ENCODE results near the gene BAX.

Gene BAX

DNA sequence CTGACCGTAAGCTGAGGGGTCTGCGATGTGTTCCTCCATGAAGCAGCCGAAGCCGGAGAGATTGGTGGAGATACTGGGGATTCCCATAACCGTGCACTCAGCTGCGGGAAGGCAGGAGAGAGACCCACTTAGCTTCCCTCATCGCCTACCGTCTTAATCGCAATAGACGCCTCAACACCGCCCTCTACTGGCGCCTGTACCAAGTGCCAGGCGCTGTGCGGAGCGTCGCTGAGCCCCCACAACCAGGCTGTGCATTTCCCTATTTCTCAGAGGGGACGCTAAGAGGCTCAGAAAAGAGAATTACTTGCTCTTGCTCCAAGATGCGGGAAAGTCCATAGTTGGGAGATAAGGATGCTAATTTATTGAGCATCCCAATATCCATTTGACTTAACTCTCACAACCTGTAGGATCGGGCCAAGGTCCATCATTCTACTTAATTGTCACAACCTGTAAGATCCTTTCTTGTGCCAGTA, 16.3 kb downstream of the BAX start:
- in situ Hi-C loops (cut with MboI; ENCODE audit: low sequenced_read_pairs) = loop anchor here (25.0 kb wide), 1 partner anchor 334 kb away; the partner anchor contains the start of genes CA11 and DBP

- in situ Hi-C loops (cut with MboI; ENCODE audit: low sequenced_read_pairs) = no loop called here
These were observed 21.5 kb downstream of the BAX start for GRCh38 chr19:48975947-48976847.

GRCh38 chr19:48977061-48977460, 22.4 kb downstream of the BAX start:
- in situ Hi-C loops (cut with MboI; ENCODE audit: low sequenced_read_pairs) = no loop called here

DNA sequence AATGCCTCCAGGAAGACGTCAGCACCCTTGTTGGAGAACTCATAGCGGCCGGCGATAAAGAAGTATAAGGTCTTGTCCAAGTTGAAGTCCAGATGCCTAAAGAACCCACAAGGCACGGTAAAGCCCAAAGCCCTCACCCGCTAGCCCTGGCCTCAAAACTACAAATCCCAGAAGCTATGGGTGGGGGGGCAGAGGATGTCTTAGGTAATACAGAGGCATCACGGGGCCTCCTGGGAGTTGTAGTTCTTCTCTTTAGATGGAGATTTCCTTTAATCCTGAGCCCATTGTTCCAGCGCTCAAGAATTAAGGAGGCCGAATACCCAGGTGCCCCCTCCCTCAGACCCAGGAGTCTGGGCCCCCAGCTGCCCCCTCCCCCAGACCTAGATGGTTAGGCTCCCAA, 27.6 kb downstream of the BAX start:
- in situ Hi-C loops (cut with MboI; ENCODE audit: low sequenced_read_pairs) = no loop called here

GRCh38 chr19:48985711-48986110, 31.0 kb downstream of the BAX start:
- in situ Hi-C loops (cut with MboI; ENCODE audit: low sequenced_read_pairs) = no loop called here

DNA sequence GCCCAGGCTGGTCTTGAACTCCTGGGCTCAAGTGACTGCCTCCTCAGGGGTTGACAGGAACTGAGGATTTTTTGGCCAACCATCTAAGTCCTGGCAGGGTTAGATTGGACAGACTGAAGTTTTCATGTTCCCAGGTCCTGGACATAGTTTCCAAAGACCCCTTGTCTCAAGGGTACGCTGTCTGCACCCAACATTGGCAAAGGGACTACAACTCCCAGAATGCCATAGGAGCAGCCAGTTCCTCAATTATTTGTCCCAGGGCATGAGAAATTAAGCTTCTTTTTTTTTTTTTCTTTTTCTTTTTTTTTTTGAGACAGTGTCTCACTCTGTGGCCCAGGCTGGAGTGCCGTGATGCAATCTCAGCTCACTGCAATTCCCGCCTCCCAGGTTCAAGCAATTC, 31.5 kb downstream of the BAX start:
- in situ Hi-C loops (cut with MboI; ENCODE audit: low sequenced_read_pairs) = no loop called here

- in situ Hi-C loops (cut with MboI; ENCODE audit: low sequenced_read_pairs) = no loop called here
These were observed 32.6 kb downstream of the BAX start for GRCh38 chr19:48987323-48987722.

- in situ Hi-C loops (cut with MboI; ENCODE audit: low sequenced_read_pairs) = no loop called here
These were observed 33.6 kb downstream of the BAX start for GRCh38 chr19:48988286-48988685.

GRCh38 chr19:48988860-48989259, 34.2 kb downstream of the BAX start:
- in situ Hi-C loops (cut with MboI; ENCODE audit: low sequenced_read_pairs) = no loop called here

DNA sequence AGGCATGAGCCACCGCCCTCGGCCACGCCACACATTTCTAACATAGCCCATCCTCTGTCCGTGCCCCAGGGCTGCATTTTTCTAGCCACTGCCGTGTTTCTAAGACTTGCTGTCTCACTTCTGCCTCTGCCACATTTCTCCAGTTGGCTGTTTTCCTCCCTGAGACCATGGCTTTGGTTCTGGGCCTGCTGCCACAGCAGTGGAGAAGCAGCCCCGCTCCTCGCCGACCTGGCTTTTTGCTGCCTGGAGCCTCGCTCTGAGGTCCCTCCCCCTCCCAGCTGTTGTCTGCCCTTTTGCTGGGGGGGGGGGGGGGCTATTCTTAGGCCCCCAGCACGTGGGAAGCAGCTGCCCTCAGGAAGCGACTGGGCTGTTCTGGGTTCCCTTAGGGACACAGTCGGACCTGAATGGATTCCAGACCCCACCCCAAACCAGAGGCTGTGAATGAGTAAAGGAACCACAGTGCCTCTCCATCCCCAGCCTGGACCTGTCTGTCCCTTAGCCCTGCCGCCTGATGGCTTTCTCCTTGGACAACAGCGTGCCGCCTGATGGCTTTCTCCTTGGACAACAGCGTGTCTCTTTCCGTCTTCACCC, 35.1 kb downstream of the BAX start:
- in situ Hi-C loops (cut with MboI; ENCODE audit: low sequenced_read_pairs) = no loop called here

DNA sequence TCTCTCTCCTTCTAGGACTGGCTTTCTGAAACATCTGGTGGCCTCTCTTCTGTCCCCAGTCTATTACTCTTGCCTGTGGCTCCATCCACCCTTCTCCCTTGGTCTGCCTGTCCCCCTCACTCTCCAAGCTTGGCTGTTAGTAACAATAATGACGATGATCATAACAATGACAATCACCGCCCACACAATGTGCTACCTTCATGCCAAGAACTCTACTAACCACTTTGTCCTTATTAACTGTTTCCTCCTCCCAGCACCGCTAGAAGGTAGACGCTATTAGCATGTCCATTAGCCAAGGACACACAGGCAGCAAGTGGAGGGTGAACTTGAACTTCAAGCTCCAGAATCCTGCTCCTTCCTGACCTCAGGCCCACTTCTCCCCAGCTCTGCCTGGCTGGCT, 35.7 kb downstream of the BAX start:
- in situ Hi-C loops (cut with MboI; ENCODE audit: low sequenced_read_pairs) = no loop called here

- in situ Hi-C loops (cut with MboI; ENCODE audit: low sequenced_read_pairs) = no loop called here
These were observed 36.4 kb downstream of the BAX start for GRCh38 chr19:48991011-48991609.

- in situ Hi-C loops (cut with MboI; ENCODE audit: low sequenced_read_pairs) = no loop called here
These were observed 37.4 kb downstream of the BAX start for GRCh38 chr19:48991873-48992580.

DNA sequence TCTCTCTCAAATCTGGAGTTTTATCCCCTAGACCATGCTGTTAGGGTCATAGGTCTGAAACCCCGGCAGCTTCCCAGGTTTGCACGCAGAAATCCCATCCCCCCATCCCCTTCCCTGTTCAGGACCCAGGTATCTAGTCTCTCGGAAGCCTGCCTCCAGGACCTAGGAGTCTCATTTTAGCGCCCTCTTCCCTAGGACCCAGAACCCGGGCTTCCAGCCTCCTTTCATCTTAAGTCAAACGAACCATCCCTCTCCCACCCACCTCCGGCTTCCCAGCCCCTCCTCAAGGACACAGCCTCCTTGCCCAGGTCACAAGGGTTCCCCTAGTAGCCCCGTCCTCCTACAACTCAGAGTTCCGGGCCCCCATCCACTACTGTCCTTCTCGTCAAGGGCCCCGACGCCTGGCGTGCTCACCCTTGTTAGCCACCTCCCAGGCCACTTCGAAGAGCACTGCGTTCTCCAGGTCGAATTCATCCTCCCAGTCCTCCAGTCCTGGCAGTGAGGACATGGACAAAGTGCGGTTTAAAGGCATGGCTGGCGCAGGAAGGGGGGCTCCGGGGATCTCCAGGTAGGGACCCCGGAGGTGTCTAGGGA, 38.0 kb downstream of the BAX start:
- in situ Hi-C loops (cut with MboI; ENCODE audit: low sequenced_read_pairs) = no loop called here

DNA sequence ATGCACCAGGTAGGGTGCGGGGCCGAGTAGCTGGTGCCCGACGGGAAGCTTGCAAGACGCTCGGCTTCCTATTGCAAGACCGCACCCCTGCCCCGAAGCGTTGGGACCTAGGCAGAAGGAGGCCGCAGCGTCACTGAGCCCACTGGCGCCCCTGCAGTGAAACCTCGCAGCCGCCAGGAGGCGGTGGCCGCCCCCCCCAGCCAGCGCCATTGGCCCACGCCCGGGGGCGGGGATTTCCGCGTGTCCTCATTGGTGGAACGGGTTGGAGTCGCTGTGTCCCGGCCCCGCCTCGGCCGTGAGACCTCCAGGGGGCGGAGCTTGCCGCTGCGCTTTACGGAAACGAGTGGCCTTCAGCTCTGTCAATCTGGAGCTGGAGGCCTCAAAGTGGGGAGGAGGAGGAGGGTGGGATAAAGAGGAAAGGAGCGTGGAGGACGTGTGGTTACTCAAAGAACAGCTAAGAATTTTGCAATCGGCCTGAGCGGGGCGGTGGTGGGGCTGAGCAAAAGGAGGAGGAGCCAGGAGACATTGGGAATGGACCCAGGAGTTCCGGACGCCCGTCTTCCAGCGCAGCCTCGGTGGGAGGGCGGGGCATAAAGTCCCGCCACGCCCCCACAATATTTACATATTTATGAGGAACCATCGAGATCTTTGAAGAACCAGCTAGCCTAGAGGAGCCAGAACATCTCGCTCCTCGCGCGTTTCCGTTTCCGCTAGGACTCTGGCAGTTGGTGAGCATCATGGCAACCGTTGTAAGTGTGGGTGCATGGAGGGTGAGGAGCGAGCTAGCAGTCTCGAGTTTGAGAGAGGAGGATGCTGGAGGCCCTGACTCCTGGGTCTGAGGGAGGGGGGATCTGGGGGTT, 38.7 kb downstream of the BAX start, which contains the start of the genes GYS1 and RUVBL2:
TSS of gene GYS1 (minus strand) at position 135 of the 860 bp plus-strand sequence. CDS start 197 bp downstream, outside the sequence.
TSS of gene RUVBL2 (plus strand) at position 713 of the 860 bp plus-strand sequence. CDS start at position 738, 25 bp downstream.
- in situ Hi-C loops (cut with MboI; ENCODE audit: low sequenced_read_pairs) = no loop called here

DNA sequence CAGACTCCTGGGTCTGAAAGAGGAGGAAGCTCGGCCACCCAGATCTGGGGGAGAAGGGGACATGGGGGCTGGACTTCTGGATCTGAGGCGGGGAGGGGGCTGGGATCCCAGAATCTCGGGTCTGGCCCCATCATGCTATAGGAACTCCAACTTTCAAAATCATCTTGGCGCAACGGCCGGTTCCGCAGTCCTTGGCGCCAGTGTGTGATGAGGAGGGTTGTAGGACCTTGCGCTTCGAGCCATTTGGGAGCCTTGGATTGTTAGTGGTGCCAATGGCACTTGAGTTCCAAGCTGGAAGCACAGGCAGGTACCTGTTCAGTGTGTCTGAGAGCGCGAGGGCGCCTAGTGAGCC, 39.3 kb downstream of the BAX start:
- in situ Hi-C loops (cut with MboI; ENCODE audit: low sequenced_read_pairs) = no loop called here

- in situ Hi-C loops (cut with MboI; ENCODE audit: low sequenced_read_pairs) = no loop called here
These were observed 43.3 kb downstream of the BAX start for GRCh38 chr19:48997972-48998371.

- in situ Hi-C loops (cut with MboI; ENCODE audit: low sequenced_read_pairs) = no loop called here
These were observed 45.0 kb downstream of the BAX start for GRCh38 chr19:48999481-49000325.

DNA sequence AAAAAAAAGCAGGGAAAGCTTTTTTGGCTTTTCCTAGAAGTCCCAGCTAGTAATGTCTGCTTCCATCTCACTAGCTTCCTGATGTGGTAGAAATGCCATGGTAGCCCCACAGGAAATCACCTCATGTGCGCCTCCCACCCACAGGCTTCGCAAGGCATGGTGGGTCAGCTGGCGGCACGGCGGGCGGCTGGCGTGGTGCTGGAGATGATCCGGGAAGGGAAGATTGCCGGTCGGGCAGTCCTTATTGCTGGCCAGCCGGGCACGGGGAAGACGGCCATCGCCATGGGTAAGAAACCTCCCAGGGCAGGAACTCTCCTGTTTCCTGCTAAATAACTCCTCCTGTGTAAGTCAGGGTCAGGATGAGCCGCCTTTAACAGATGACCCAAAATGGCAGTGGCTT, 49.5 kb downstream of the BAX start:
- in situ Hi-C loops (cut with MboI; ENCODE audit: low sequenced_read_pairs) = no loop called here
